Measurements from ENCODE around the gene CARNS1. TPM values are rescaled to one million over a fixed set of nuclear protein-coding genes. Genes with fewer than 3 reads are reported as not detected.

CARNS1 gene
- total and polyA plus RNA-seq, 2 of the 13 experiments (the other 11 are each of a cell fraction or from before 2014, with no cell fraction given) = not detected

DNA sequence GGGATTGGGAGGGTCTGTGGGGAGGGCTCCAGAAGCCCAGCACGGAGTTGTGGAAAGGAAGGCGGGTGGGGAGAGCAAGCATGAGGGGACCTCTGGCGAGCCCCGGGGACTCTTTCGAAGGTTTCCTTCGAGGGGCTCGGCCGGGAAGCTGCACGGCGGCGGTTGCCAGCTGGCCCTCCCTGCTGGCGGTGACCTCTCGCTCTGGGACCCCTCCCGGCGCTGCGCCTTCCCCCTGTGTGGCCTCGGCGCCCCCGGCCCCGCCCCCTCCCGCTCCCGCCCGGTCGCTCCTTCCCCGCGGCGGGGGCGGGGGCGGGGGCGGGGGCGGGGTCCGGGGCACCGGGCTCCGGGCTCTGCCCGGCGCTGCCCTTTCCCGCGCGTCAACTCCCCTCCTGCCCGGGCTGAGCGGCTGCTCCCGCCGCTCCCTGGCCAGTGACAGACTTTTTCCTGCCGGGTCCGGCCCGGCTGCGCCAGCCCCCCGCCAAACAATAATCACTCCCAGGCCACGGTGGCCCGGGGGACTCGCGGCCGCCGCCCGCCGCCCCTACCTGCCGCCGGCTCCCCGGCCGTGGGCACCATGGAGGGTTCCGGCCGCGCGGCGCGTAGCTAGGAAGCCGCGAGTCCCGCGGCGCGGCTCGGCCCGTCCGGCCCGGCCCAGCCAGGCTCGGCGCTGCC is 43.0 kb upstream of the CARNS1 start:
- peak overlapping the region; percentile 69 to 75 (median 75); a peak in 5 of 6 replicates for H3K4me3 ChIP-seq (replicated peaks in 1 of 3; ENCODE audit: insufficient read depth in 1 of 3, low read depth in 2 of 3, low read length in 3 of 3)
- H4K20me1 ChIP-seq (ENCODE audit: insufficient read depth, low read length) = no peaks in the 10 kb centered on the region
- TF ChIP-seq SOX6 (IDR thresholded peaks at IDR 0.05) = no peak
- no peak for TF ChIP-seq SOX6 (CRISPR knock-in tag; IDR thresholded peaks at IDR 0.05)
- TF ChIP-seq ZFAT (CRISPR knock-in tag; conservative IDR thresholded peaks at IDR 0.05) = no peak
- peak; percentile 20; the same call in 1 of the 2 replicates for TF ChIP-seq KDM2A (CRISPR knock-in tag; IDR thresholded peaks at IDR 0.05; ENCODE audit: borderline replicate concordance, low read depth)
- TF ChIP-seq HOXD1 (CRISPR knock-in tag; IDR thresholded peaks at IDR 0.05) = no peak
- no peak for TF ChIP-seq ZFP62 (CRISPR knock-in tag; IDR thresholded peaks at IDR 0.05)
- TF ChIP-seq, protein P1, sequence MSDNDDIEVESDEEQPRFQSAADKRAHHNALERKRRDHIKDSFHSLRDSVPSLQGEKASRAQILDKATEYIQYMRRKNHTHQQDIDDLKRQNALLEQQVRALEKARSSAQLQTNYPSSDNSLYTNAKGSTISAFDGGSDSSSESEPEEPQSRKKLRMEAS (IDR thresholded peaks at IDR 0.05) = 0 out of 2 replicates have a peak, but pooled peaks have one; percentile 23
- no peak for TF ChIP-seq NFYB (CRISPR knock-in tag; IDR thresholded peaks at IDR 0.05)
- TF ChIP-seq, protein P2, sequence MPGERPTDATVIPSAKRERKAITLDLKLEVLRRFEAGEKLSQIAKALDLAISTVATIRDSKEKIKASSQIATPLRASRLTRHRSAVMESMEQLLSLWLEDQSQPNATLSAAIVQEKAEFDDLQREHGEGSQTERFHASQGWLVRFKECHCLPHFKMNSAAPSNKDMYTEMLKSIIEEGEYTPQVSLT (CRISPR knock-in tag; IDR thresholded peaks at IDR 0.05; ENCODE audit: borderline replicate concordance, low read depth) = no peak
- TF ChIP-seq E2F1 (CRISPR knock-in tag; IDR thresholded peaks at IDR 0.05) = no peak
- peak; percentile 27; the same call in 1 of the 2 replicates for TF ChIP-seq RBFOX2 (IDR thresholded peaks at IDR 0.05; ENCODE audit: low read depth, low read length)
- 0 out of 2 replicates have a peak, but pooled peaks have one; percentile 5 for TF ChIP-seq MYC (CRISPR knock-in tag; IDR thresholded peaks at IDR 0.05; ENCODE audit: borderline replicate concordance)
- FAIRE-seq = no peak
- no CpG with 5 or more reads among the region's 78 CpGs for WGBS (ENCODE audit: low lambda C conversion rate)
- H3K36me3 ChIP-seq (replicated peaks in 1 of 2; ENCODE audit: control insufficient read depth in 1 of 2, insufficient read depth in 2 of 2, low read length in 2 of 2) = no peaks in the 10 kb centered on the region
- no TSS peak for BruUV-seq (replicated peaks)
- peak overlapping the region; percentile 92 for H3K4me2 ChIP-seq (ENCODE audit: low read depth, low read length)
- H3K27me3 ChIP-seq (ENCODE audit: control insufficient read depth in 1 of 2, insufficient read depth in 2 of 2, low read length in 2 of 2) = peaks cover 3 to 8% of the 10 kb centered on the region in 2 experiments; a peak in 3 of 5 replicates
- H3K79me2 ChIP-seq (ENCODE audit: insufficient read depth, low read length) = no peaks in the 10 kb centered on the region
- in situ Hi-C loops (cut with HindIII; ENCODE audit: extremely low pct_ligation_motif_present, low pct_unique_long_range_greater_than_20kb) (no loop called here), intact Hi-C loops (cut with micrococcal nuclease; ENCODE audit: unreplicated experiment) (no loop called here)
- peak; percentile 21 for ATAC-seq
- H3K9me3 ChIP-seq (ENCODE audit: low read length) = no peaks in the 10 kb centered on the region
- ChIA-PET POLR2A (interaction anchor here (1.9 to 18.5 kb wide), 3 partner anchors 10 to 29 kb away, joined by 10 to 365 read pairs (median 12); partner anchors contain the start of genes POLD4 and PPP1CA), CTCF (ENCODE audit: low intra/inter-chr PET ratio, low total read pairs) (no interaction called here)
- H3K9ac ChIP-seq (ENCODE audit: insufficient read depth, low read depth, low read length) = peak overlapping the region; percentile 60
- peaks cover 26% of the 10 kb centered on the region for H3K4me1 ChIP-seq (ENCODE audit: insufficient read depth, low read length)
- DNase-seq (ENCODE audit: low spot score) = no peak
- H3K27ac ChIP-seq (ENCODE audit: extremely low read length, insufficient read depth, low read length) = no peak overlapping the region
- H2AFZ ChIP-seq (ENCODE audit: low read length) = no peak overlapping the region
